Measurements from ENCODE around the gene MATR3. TPM values are rescaled to one million over a fixed set of nuclear protein-coding genes. Genes with fewer than 3 reads are reported as not detected.

The MATR3 gene
- total RNA-seq, 1 experiment from 2014 or later, result 267 TPM

DNA sequence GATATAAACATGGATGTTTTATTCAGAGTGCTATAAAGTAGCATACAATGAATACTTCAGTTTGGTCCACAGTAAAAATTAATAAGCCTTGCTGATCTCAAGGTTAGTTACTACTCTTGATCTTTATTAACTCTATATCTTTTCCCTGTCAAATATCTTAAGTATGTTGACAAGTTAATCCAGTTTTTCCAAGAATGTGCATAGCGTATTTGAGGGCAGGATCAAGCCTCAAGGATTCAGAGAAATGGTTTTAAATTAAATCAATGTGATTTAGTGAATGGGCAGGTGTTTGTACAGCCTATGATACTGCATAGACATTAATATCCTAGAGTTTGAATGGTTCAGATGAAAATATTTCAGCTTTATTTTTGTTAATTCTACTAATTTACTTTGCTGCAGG, 20.7 kb downstream of the MATR3 start:
- H4K91ac ChIP-seq (ENCODE audit: insufficient read length, low read depth, low read length), result no peak overlapping the region
- H3K27me3 ChIP-seq (ENCODE audit: insufficient read depth, low read length), result no peaks in the 10 kb centered on the region
- no peaks in the 10 kb centered on the region for H3K9me3 Mint-ChIP-seq
- no peaks in the 10 kb centered on the region for H3K23me2 ChIP-seq (ENCODE audit: insufficient read length, low read depth, low read length, poor library complexity, severe bottlenecking)
- no peak overlapping the region for H3K4me3 Mint-ChIP-seq
- WGBS (ENCODE audit: extremely low coverage, insufficient read length, low lambda C conversion rate), result no CpG with 5 or more reads among the region's 1 CpG
- H3K4me1 Mint-ChIP-seq, result peaks cover 32 to 42% of the 10 kb centered on the region in 2 experiments
- no peak overlapping the region for H2BK120ac ChIP-seq (ENCODE audit: low read depth, low read length, poor library complexity, severe bottlenecking)
- no peak overlapping the region for H2BK20ac ChIP-seq (ENCODE audit: low read depth, low read length, poor library complexity, severe bottlenecking)
- no peak overlapping the region for H3K27ac ChIP-seq (ENCODE audit: insufficient read length, low read depth, low read length)
- H3T11ph ChIP-seq (ENCODE audit: low read length), result no peak overlapping the region
- H3K4ac ChIP-seq (ENCODE audit: low read depth, low read length), result no peak overlapping the region
- no peak overlapping the region for H3K9ac ChIP-seq (ENCODE audit: extremely low read depth, insufficient read length, low read length)
- no peak overlapping the region for H3K4me2 ChIP-seq (ENCODE audit: insufficient read depth, insufficient read length, low read length)
- H3K79me1 ChIP-seq (ENCODE audit: insufficient read depth, low read depth, low read length, poor library complexity, severe bottlenecking), result peaks cover 2% of the 10 kb centered on the region
- no peaks in the 10 kb centered on the region for H4K20me1 ChIP-seq (ENCODE audit: control insufficient read depth, insufficient read depth, insufficient read length)
- H3K4me1 ChIP-seq (ENCODE audit: insufficient read depth, low read length), result no peaks in the 10 kb centered on the region; the same call in 1 of the 2 replicates
- no peak overlapping the region for H4K5ac ChIP-seq (ENCODE audit: insufficient read length, low read depth, low read length)
- peak overlapping the region in 1 of 3 experiments; percentile 80; a peak in 2 of 7 replicates for H3K27ac Mint-ChIP-seq
- no peak overlapping the region for H2AFZ ChIP-seq (ENCODE audit: low read length)
- H3K18ac ChIP-seq (ENCODE audit: insufficient read length, low read depth, low read length), result no peak overlapping the region
- no peaks in the 10 kb centered on the region for H3K9me3 ChIP-seq (ENCODE audit: control insufficient read depth, low read depth, low read length)
- H2BK15ac ChIP-seq (ENCODE audit: low read depth, low read length), result no peak overlapping the region
- no peak overlapping the region for H2AK5ac ChIP-seq (ENCODE audit: insufficient read length, low read length)
- H3K36me3 Mint-ChIP-seq (ENCODE audit: insufficient read depth in 1 of 3, low read depth in 3 of 3), result peaks cover 27 to 52% (median 47%) of the 10 kb centered on the region in 3 experiments; a peak in 6 of 7 replicates
- no peak overlapping the region for H2BK12ac ChIP-seq (ENCODE audit: insufficient read length, low read depth, low read length)
- H2BK5ac ChIP-seq (ENCODE audit: insufficient read length, low read length), result no peak overlapping the region
- no peak overlapping the region for H3K56ac ChIP-seq (ENCODE audit: insufficient read length, low read depth, low read length)
- peaks cover 44% of the 10 kb centered on the region; the same call in 1 of the 2 replicates for H3K79me2 ChIP-seq (ENCODE audit: insufficient read depth, low read length)
- H4K8ac ChIP-seq (replicated peaks; ENCODE audit: insufficient read length, low read depth, low read length), result no peak overlapping the region
- no peak overlapping the region for H3K23ac ChIP-seq (ENCODE audit: insufficient read length, low read depth, low read length)
- no peaks in the 10 kb centered on the region for H3K27me3 Mint-ChIP-seq (ENCODE audit: low read depth)
- TF ChIP-seq, protein P1, sequence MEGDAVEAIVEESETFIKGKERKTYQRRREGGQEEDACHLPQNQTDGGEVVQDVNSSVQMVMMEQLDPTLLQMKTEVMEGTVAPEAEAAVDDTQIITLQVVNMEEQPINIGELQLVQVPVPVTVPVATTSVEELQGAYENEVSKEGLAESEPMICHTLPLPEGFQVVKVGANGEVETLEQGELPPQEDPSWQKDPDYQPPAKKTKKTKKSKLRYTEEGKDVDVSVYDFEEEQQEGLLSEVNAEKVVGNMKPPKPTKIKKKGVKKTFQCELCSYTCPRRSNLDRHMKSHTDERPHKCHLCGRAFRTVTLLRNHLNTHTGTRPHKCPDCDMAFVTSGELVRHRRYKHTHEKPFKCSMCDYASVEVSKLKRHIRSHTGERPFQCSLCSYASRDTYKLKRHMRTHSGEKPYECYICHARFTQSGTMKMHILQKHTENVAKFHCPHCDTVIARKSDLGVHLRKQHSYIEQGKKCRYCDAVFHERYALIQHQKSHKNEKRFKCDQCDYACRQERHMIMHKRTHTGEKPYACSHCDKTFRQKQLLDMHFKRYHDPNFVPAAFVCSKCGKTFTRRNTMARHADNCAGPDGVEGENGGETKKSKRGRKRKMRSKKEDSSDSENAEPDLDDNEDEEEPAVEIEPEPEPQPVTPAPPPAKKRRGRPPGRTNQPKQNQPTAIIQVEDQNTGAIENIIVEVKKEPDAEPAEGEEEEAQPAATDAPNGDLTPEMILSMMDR (conservative IDR thresholded peaks at IDR 0.05), result no peak
- DNase-seq, result no peak
- no peak overlapping the region for H3K14ac ChIP-seq (ENCODE audit: insufficient read depth, low read length)

Data from H9 (cell line).